GM21529 (cell line): ENCODE results near the gene ECI2.
"Not testable (repeated sequence)": the region's sequence is repeated elsewhere in the genome, so short reads cannot be mapped to it uniquely, and the experiment has no call there.

Experiments
- ATAC-seq: cut with Tn5 transposase; IDR thresholded peaks from one replicate; pipeline ENCODE4 v1.9.1; 2021; ENCODE audit not compliant: unreplicated experiment

The ECI2 gene

GRCh38 chr6:4103929-4104328 lies 31.4 kb downstream of the ECI2 start:
- no peak for ATAC-seq

- ATAC-seq = no peak
Measured at GRCh38 chr6:4102687-4103244, 32.6 kb downstream of the ECI2 start.

- ATAC-seq = no peak
Measured at GRCh38 chr6:4101298-4101697, 34.1 kb downstream of the ECI2 start.

GRCh38 chr6:4100655-4101054 lies 34.7 kb downstream of the ECI2 start:
- ATAC-seq = no peak

GRCh38 chr6:4093288-4093687 lies 42.1 kb downstream of the ECI2 start:
- ATAC-seq = no peak

GRCh38 chr6:4091941-4092340 lies 43.4 kb downstream of the ECI2 start:
- ATAC-seq = no peak

- not testable (repeated sequence) for ATAC-seq
Measured at GRCh38 chr6:4090043-4090442, 45.3 kb downstream of the ECI2 start.

- no peak for ATAC-seq
Measured at GRCh38 chr6:4088704-4089103, 46.7 kb downstream of the ECI2 start.

- no peak for ATAC-seq
Measured at GRCh38 chr6:4085332-4085700, 50.1 kb downstream of the ECI2 start.

GRCh38 chr6:4084444-4085331 lies 50.7 kb downstream of the ECI2 start:
- no peak for ATAC-seq

GRCh38 chr6:4078691-4079471 lies 56.5 kb downstream of the ECI2 start, which contains the start of gene FAM217A:
Gene FAM217A (minus strand): TSS chr6:4079137. CDS start chr6:4077414, 1,723 bp downstream.
- ATAC-seq = no peak

- no peak for ATAC-seq
Measured at GRCh38 chr6:4074478-4075235, 60.7 kb downstream of the ECI2 start.

GRCh38 chr6:4071330-4071729 lies 64.0 kb downstream of the ECI2 start:
- no peak for ATAC-seq

GRCh38 chr6:4069199-4069598 lies 66.2 kb downstream of the ECI2 start:
- no peak for ATAC-seq

- no peak for ATAC-seq
Measured at GRCh38 chr6:4067673-4068072, 67.7 kb downstream of the ECI2 start.

- no peak for ATAC-seq
Measured at GRCh38 chr6:4066029-4066755, 69.2 kb downstream of the ECI2 start.
